Activated T-cell treated with anti-CD3 and anti-CD28 coated beads for 24 hours (primary cell): ENCODE results near the gene ZNF865.

ENCODE experiments used
- DNase-seq: peaks from one replicate; pipeline ENCODE4 v3.0.0-alpha.2; 2020; ENCODE audit warnings: low read depth

Gene ZNF865

DNA sequence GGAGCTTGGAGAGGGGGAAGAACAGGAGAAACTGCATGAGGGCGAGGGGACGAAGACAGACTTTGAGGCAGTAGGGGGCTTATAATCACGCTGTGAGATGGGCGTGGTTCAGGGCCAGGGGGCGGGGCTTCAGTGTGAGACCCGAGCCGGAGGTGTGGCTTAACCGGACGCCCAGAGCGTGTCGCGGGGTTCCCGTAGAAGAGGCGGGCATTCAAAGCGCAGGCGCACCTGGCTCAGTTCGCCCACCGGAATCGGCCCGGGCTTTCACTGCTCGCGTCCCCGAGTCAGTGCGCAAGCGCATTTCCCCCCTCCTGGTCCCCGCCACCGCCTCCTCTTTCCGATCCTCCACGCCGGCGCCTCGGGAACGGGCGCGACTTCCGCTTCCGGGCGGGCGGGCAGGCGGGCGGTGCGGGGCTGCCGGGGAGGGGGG is 225 bp upstream of the ZNF865 start:
- peak; percentile 99 for DNase-seq

DNA sequence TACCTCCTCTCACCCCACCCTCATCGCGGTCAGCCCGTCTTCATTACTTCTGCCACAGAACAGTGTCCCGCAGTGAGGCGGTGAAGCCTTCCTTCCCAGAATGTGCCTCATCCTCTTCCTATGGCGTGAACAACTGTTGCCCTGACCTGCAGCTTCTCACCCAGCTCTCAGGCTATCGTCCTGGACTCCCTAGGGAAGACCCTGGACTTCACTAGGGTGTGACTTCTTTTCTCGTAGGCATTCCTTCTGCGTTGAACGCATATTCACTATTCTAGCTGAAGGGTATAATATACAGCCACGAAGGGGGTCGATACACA is 982 bp downstream of the ZNF865 start:
- no peak for DNase-seq

DNA sequence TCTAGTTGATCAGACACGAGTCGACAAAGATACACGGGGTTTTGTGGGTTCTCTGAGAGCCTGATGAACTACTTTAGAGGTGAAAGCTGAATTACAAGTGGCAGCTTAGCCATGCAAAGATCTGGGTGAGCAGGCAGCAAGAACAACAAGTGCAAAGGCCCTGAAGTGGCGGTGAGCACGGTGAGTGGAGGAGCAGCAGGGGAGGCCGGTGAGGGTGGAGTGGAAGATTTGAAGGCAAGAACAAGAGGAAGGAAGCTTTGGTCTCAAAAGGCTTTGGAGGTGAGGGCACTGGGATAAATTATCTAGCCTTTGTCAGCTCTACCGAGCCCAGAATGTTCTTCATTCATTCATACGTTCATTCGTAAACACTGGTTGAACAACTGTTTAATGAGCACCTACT is 1.4 kb downstream of the ZNF865 start:
- no peak for DNase-seq

GRCh38 chr19:55609326-55609725 is 3.9 kb downstream of the ZNF865 start:
- DNase-seq = no peak

DNA sequence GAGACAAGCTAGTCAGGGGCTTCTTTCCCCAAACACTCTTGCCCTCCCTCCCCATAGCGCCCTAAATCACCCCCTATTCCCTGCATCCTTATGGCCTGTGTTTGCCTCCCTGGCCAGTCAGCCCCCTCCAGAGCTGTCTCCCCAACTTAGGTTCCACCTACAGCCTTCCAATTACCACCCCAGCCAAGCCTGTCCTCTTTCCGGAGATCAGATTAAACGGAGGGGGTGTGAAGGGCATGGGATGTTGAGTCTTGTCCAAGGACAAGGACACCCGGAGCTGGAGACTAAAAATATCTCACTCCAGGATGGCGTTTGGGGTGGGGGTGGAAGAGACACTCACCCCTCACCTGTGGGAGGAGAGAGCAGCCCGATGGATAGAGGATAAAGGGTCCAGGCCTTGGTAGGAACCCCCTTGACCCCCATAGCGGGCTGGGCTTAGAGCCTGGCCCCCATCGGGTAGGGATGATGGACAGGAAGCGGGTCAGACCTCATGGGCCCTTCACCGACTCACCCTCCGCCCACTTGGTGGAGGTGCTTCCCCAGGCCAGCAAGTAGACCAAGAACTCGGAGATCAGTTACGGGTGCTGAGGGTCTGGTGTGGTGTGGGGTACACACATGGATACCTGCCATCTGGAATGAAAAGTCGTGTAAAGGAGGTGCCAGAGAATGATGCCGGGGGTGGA is 6.0 kb downstream of the ZNF865 start:
- no peak for DNase-seq

DNA sequence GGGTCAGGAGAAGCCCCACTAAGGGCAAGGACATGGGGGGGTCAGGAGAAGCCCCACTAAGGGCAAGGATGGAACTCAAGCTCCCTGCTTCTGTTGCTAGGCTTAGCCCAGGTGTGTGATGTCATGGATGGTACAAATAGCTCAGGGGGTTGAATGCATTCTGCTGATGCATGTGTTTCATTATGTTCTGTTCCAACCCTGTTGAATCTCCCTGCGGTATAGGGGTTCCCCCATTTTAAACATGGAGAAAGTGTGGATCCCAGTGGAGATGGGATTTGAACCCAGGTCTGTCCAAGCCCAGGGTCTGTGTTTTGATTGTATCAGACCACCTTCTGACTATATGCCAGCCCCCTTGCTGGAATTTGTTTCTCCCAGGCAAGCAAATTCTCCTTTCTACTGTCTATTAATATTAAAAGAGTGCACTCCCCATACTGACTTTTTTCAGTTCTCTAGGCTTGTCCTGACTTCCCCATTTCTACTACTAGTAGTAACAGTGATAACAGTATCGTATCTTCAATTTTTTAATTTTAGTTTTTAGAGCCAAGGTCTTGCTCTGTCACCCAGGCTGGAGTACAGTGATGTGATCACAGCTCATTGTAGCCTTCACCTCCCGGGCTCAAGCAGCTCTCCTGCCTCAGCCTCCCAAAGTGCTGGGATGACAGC is 6.7 kb downstream of the ZNF865 start:
- DNase-seq = no peak

DNA sequence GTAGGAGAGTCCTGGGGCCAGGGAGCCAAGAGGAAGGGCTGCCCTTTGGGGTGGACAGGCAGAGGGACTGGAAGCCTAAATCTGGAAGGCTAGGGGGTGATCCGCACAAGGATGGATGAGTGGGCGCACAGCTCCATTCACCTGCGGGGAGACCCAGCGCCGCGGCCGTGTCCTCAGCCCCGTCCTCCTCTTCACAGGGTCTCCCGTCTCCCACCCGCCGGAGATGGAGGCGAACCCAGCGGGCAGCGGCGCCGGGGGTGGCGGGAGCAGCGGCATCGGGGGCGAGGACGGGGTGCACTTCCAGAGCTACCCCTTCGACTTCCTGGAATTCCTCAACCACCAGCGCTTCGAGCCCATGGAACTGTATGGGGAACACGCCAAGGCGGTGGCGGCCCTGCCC is 7.9 kb downstream of the ZNF865 start:
- no peak for DNase-seq

- no peak for DNase-seq
Measured at GRCh38 chr19:55613930-55614710, 8.7 kb downstream of the ZNF865 start.

GRCh38 chr19:55614711-55615542 is 9.5 kb downstream of the ZNF865 start:
- no peak for DNase-seq

- DNase-seq = no peak
Measured at GRCh38 chr19:55615543-55616394, 10.3 kb downstream of the ZNF865 start.

GRCh38 chr19:55616395-55616875 is 11.0 kb downstream of the ZNF865 start:
- DNase-seq = no peak

- no peak for DNase-seq
Measured at GRCh38 chr19:55617426-55617825, 12.0 kb downstream of the ZNF865 start.

GRCh38 chr19:55618426-55618825 is 13.0 kb downstream of the ZNF865 start:
- no peak for DNase-seq

GRCh38 chr19:55619286-55619685 is 13.8 kb downstream of the ZNF865 start:
- no peak for DNase-seq

GRCh38 chr19:55620410-55621204 is 15.2 kb downstream of the ZNF865 start:
- no peak for DNase-seq

DNA sequence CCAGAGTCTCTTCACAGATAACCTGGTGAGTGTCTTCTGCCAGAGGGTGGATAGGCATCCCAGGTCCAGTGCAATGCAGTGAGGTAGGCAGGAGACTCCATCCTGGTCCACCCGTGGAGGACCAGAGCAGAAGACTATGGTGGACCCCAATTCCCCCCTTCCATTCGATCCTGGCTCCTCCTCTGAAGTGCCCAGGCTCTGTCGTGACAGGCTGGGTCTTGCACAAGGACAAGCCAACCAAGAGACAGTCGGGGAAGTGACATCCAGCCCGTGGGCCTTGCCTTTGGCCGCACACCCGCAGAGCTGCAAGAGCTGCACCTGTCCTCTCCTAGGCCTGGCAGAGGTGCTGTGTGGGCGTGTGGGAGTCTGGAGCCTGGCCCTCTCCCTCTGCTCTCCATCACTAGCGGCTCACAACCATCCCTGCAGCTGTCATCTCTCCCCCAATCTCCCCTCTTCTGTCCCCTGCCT is 15.8 kb downstream of the ZNF865 start:
- no peak for DNase-seq

DNA sequence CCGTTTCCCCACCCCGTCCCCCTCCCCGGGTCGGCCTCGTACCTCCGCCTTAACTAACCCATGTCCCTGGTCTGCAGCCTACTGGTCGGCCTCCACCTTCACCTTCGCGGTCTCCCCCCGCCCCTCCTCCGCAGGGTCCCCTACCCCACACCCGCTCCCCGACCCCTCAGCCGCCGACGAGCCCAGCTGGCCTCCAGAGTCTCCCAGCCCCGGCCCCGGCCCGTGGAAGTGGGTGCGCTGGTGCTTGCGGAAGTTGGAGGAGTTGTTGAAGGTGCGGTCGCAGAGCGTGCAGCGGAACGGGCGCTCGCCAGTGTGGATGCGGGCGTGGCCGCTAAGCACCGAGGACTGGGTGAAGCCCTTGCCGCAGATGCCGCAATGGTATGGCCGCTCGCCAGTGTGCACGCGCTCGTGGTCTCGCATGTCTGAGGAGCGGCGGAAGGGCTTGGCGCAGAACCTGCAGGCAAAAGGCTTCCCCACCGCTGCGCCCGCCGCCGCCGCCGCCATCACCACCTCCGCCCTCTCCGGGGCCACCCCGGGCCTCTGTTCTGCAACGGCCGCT is 16.3 kb downstream of the ZNF865 start:
- no peak for DNase-seq

DNA sequence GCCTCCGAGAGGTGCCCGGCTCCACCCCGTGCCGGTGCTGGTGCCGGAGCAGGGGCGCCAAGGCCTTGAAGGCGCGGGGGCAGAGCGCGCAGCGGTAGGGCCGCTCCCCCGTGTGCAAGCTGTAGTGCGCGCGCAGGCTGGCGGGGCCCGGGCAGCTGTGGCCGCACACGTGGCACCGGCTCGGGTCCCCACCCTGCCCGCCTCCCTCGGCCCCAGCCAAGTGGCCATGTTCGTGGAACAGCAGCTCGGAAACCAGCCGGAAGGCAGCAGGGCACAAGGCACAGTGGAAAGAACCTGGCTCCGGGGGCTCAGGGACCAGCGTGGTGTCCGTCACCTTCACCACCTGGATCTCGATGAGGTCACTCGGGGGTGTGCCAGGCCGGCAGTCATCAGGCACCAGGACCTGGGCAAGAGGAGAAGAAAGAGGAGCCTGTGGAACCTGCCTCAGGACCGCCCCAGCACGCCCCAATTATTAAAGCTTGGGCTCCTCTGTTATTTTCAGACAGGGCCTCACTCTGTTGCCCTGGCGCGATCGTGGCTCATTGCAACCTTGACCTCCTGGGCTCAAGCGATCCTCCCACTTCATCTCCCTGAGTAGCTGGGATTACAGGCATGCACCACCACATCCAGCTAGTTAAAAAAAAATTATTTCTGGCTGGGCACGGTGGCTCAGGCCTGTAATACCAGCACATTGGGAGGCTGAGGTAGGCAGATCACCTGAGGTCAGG is 17.0 kb downstream of the ZNF865 start:
- DNase-seq = no peak

DNA sequence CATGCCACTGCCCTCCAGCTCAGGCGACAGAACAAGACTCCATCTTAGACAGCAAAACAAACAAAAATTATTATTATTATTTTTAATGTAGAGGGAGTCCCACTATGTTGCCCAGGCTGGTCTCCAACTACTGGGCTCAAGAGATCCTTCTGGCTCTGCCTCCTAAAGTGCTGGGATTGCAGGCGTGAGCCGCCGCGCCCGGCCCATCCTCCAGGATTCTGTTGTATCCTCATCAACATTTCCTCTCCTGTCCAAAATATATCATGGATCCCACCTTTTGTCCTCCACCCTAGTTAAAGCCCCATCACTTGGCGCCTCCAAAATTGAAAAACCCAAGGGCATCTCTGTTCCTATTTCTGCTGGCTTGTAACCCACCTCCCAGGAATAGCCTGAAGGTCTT is 17.7 kb downstream of the ZNF865 start:
- no peak for DNase-seq
